Tibial nerve (tissue), 4 donors: ENCODE data around the gene TBCD. TPM values are rescaled to one million over a fixed set of nuclear protein-coding genes. Genes with fewer than 3 reads are reported as not detected.
"Not testable (repeated sequence)": the region's sequence is repeated elsewhere in the genome, so short reads cannot be mapped to it uniquely, and the experiment has no call there.

Source experiments
- DNase-seq, 2 donors: peaks; one replicate each; pipeline ENCODE4 v3.0.0-alpha.2; 2019; ENCODE audit warnings: low spot score in 2 of 2
- H3K27ac ChIP-seq, 4 donors: fragments of 200-600 bp; sonication (generic) in 3 of 4; one replicate each; pipeline ENCODE4 v1.5.1; 2017 to 2019; ENCODE audit warnings: mild to moderate bottlenecking in 1 of 4
- H3K27me3 ChIP-seq, 2 donors: fragments of 200-600 bp; sonication (generic) in 1 of 2; one replicate each; pipeline versions ENCODE4 v1.5.1 to v1.6.0; 2017 to 2019
- H3K36me3 ChIP-seq, 3 donors: fragments of 200-600 bp; sonication (generic); one replicate each; pipeline ENCODE4 v1.5.1; 2018 to 2019
- H3K4me1 ChIP-seq, 4 donors: fragments of 200-600 bp; sonication (generic) in 3 of 4; one replicate each; pipeline ENCODE4 v1.5.1; 2017 to 2019
- H3K4me3 ChIP-seq, 4 donors: fragments of 200-600 bp; sonication (generic) in 3 of 4; one replicate each; pipeline ENCODE4 v1.5.1; 2017 to 2019; ENCODE audit warnings: mild to moderate bottlenecking in 1 of 4, moderate library complexity in 1 of 4
- H3K9me3 ChIP-seq, 4 donors: fragments of 200-600 bp; sonication (generic) in 3 of 4; one replicate each; pipeline ENCODE4 v1.5.1; 2017 to 2019
- CTCF ChIP-seq, 5 experiments: fragments of 200-600 bp in 3 of 5; fragments of 450-650 bp in 2 of 5; sonication (generic) in 3 of 5; IDR thresholded peaks; one replicate each; pipeline ENCODE4 v1.5.1; 2016 to 2019; ENCODE audit warnings: antibody characterized with exemption in 5 of 5, mild to moderate bottlenecking in 3 of 5, moderate library complexity in 2 of 5
- EP300 ChIP-seq, 2 donors: sonication (generic); formaldehyde crosslinking; IDR thresholded peaks; one replicate each; pipeline ENCODE4 v1.6.1; 2017; ENCODE audit warnings: antibody characterized with exemption in 2 of 2, mild to moderate bottlenecking in 1 of 2
- POLR2A ChIP-seq, 2 donors: fragments of 450-650 bp; IDR thresholded peaks; one replicate each; pipeline ENCODE4 v1.6.1; 2017; ENCODE audit warnings: antibody characterized with exemption in 2 of 2, mild to moderate bottlenecking in 2 of 2, moderate library complexity in 2 of 2
- WGBS, 2 donors: methylation state at CpG; one replicate each; pipeline ENCODE4 v1.1.5; 2018; 5-methylcytosine and 5-hydroxymethylcytosine counted together
- total RNA-seq, 4 donors: library from RNA; depleted of rRNA; stranded (reverse); fragments of >200 nt; gene quantifications; one replicate each; pipeline ENCODE4 v1.1.0, GENCODE V29; 2016

TBCD gene
- total RNA-seq, 4 donors from 2014 or later = 42.6 to 115 (median 87.9) TPM

- WGBS, 2 donors = 23 to 24% methylated on average over 16 to 25 of the region's 25 CpGs
- H3K9me3 ChIP-seq = no peaks in the 10 kb centered on the region
Measured at GRCh38 chr17:82963104-82963950, 211.5 kb downstream of the TBCD start.

GRCh38 chr17:82964451-82964850 lies 212.6 kb downstream of the TBCD start:
- H3K4me1 ChIP-seq = peaks cover 0 to 10% (median 4%) of the 10 kb centered on the region in 4 donors
- not testable (repeated sequence) for H3K4me3 ChIP-seq, H3K36me3 ChIP-seq, H3K9me3 ChIP-seq, H3K27me3 ChIP-seq, DNase-seq, H3K27ac ChIP-seq
- WGBS, 2 donors = 85 to 89% methylated on average over 19 to 32 of the region's 32 CpGs

More at GRCh38 chr17:82963104-82963950, 211.5 kb downstream of the TBCD start:
- Histone ChIP-seq H3K36me3 (peaks cover 0 to 14% (median 0%) of the 10 kb centered on the region in 3 donors), H3K27ac (peak overlapping the region in 3 of 4 donors; percentile 6 to 77 (median 56)), H3K4me1 (peaks cover 0 to 10% (median 4%) of the 10 kb centered on the region in 4 donors), H3K27me3 (no peaks in the 10 kb centered on the region), H3K4me3 (peak overlapping the region in 2 of 4 donors; percentile 13 to 17)
- TF ChIP-seq EP300 (IDR thresholded peaks at IDR 0.05) (peak in 1 of 2 donors; percentile 47), CTCF (IDR thresholded peaks at IDR 0.05) (peak; percentile 73 to 92 (median 81)), POLR2A (IDR thresholded peaks at IDR 0.05) (no peak)
- peak; percentile 71 to 75 for DNase-seq

- DNase-seq = no peak
Measured at GRCh38 chr17:82964851-82965341, 213.0 kb downstream of the TBCD start.

GRCh38 chr17:82965371-82965770 lies 213.5 kb downstream of the TBCD start:
- no peak for DNase-seq
- Histone ChIP-seq H3K9me3 (no peaks in the 10 kb centered on the region), H3K36me3 (no peaks in the 10 kb centered on the region), H3K4me3 (no peak overlapping the region), H3K4me1 (peaks cover 0 to 10% (median 4%) of the 10 kb centered on the region in 4 donors), H3K27ac (no peak overlapping the region), H3K27me3 (no peaks in the 10 kb centered on the region)
- WGBS, 2 donors = 87 to 89% methylated on average over 13 of the region's 13 CpGs
- TF ChIP-seq POLR2A (IDR thresholded peaks at IDR 0.05) (no peak), EP300 (IDR thresholded peaks at IDR 0.05) (no peak), CTCF (IDR thresholded peaks at IDR 0.05) (no peak)

More at GRCh38 chr17:82964851-82965341, 213.0 kb downstream of the TBCD start:
- no peaks in the 10 kb centered on the region for H3K27me3 ChIP-seq
- peaks cover 0 to 10% (median 4%) of the 10 kb centered on the region in 4 donors for H3K4me1 ChIP-seq
- TF ChIP-seq CTCF (IDR thresholded peaks at IDR 0.05) (no peak), POLR2A (IDR thresholded peaks at IDR 0.05) (no peak), EP300 (IDR thresholded peaks at IDR 0.05) (no peak)
- peaks cover 0 to 4% (median 0%) of the 10 kb centered on the region in 3 donors for H3K36me3 ChIP-seq
- H3K27ac ChIP-seq = no peak overlapping the region
- no peaks in the 10 kb centered on the region for H3K9me3 ChIP-seq
- WGBS, 2 donors = 86 to 88% methylated on average over 23 to 24 of the region's 25 CpGs
- H3K4me3 ChIP-seq = no peak overlapping the region

GRCh38 chr17:82966415-82966814 lies 214.6 kb downstream of the TBCD start:
- no peak for TF ChIP-seq POLR2A (IDR thresholded peaks at IDR 0.05)
- TF ChIP-seq EP300 (IDR thresholded peaks at IDR 0.05) = no peak
- TF ChIP-seq CTCF (IDR thresholded peaks at IDR 0.05) = no peak
- no peaks in the 10 kb centered on the region for H3K36me3 ChIP-seq

More at GRCh38 chr17:82966415-82966814, 214.6 kb downstream of the TBCD start:
- no peak for DNase-seq
- H3K27me3 ChIP-seq = no peaks in the 10 kb centered on the region
- H3K9me3 ChIP-seq = no peaks in the 10 kb centered on the region
- H3K27ac ChIP-seq = no peak overlapping the region
- WGBS, 2 donors = 92 to 97% methylated on average over 7 of the region's 7 CpGs
- no peak overlapping the region for H3K4me3 ChIP-seq
- H3K4me1 ChIP-seq = peaks cover 0 to 10% (median 4%) of the 10 kb centered on the region in 4 donors
